Activated gamma-delta T cell treated with anti-CD3 and anti-CD28 coated beads, Interleukin-2, amount 50 U/mL, for 16 hours (primary cell): Measurements from ENCODE around the gene ASAP2.

ENCODE experiments used
- DNase-seq: peaks from one replicate; pipeline ENCODE4 v3.0.0-alpha.2; 2020; ENCODE audit warnings: low read depth

Gene ASAP2

DNA sequence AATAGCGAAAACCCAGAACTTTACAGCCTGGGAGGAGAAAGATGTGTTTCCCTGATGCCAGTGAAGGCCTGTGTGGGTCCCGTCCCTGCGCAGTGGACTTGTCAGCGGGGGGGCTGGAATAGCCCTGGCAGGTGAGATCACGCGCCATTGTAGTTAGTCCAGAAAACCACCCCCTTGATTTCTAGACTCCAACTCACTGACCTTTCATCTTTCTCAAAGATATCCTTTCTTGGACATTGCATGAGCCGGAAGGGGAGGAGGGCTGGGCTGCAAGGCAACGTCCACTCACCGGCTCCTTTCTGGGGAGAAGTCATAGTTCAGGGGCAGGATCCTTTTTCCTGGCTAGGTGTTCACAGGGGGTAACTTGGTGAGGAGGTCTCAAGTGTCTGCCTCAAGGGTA lies 22.3 kb upstream of the ASAP2 start:
- no peak for DNase-seq

DNA sequence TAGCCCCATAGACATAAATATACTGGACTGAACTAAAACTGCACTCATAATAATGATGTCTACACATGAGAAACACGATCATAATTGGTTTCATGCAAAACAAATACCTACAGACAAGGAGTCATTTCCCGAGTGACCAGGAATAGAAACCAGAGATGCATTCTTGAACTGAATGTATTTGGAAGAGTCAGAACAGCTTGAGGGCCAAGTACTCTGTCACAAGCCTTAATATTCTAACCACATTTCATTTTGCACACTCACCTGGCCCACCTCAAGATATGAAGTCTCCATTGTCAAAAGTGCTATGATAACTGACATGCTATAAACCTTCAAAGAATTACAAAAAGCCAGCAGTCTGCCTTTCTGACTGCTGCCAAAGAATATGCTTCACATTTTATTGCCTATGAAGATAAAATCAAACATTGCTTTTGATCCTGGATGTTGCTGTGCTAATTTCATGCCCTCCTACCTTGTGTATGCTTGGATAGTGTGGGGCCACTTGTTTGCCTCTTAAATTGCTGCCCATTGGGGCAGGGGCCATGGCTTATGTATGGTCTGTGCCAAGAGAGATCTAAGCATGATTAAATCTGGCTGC lies 18.9 kb upstream of the ASAP2 start:
- no peak for DNase-seq

DNA sequence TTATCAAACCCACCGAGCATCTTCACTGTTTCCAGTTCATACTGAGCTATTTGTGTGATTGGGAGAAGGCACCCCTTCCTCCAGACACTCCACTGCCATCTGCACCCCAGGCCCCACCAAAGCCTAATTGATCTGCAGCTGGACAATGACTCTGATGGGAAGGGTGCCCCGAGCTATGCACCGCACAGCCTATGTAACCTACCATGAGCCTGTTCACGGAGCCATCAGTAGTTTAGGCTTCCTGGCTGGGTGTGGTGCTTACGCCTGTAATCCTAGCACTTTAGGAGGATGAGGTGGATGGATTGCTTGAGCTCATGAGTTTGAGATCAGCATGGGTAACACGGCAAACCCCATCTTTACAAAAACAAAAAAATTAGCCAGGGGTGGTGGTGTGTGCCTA lies 17.8 kb upstream of the ASAP2 start:
- DNase-seq: no peak

DNA sequence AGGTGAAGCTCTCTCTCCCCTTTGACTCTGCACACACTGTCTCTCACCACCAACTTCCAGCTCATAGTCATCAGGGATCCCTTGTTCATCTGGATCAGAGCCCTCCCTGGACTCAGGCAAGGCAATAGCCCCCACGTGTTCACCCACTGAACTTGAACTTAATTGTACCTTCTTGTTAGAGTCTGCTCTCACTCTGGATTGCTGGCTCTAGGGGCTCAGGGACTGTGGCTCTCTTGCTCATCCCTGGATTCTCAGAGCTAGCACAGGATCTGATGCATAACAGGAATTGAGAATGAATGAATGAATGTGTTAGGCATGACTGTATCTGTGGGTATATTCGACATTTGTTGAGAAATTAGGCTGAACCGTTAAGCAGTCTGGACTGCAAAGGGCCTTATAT lies 16.7 kb upstream of the ASAP2 start:
- DNase-seq: no peak

DNA sequence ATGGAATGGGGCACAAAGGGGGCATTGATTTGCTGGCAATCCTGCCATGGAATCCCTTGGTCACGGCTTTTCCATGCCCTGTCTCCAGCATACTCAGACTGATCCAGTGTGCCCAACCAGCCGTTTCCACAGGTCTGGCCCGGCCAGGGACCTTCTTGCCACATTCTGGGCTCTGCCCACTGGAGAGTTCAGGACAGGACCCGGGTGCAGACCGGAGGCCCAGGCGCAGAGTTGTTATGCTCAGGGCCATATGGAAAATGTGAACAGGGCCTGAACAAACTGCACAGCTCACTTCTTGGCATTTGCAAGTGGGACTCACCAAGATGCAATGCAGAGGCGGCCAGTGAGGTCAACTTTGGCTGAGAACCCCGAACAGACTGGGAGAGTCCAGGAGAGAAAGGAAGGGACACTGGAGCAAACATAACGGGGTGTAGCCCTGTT lies 15.6 kb upstream of the ASAP2 start:
- no peak for DNase-seq

DNA sequence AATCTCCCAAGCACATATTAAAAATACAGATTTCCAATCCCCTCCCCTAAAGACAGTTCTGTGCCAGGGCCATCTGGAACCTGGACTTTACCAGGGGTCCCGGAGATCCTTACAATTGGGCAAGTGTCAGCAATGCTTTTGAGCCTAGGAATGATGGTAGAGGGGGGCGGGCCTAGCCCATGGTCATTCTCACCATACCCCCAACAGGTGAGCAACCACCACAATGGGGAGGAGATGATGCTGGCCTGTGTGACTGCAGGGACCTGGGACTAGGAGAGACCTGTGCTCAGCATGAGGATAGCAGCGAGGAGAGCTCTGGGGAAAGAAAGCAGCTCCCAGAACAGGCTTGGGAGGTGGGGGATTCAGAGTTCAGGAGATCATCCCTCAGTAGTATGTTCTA lies 13.9 kb upstream of the ASAP2 start:
- DNase-seq: no peak

DNA sequence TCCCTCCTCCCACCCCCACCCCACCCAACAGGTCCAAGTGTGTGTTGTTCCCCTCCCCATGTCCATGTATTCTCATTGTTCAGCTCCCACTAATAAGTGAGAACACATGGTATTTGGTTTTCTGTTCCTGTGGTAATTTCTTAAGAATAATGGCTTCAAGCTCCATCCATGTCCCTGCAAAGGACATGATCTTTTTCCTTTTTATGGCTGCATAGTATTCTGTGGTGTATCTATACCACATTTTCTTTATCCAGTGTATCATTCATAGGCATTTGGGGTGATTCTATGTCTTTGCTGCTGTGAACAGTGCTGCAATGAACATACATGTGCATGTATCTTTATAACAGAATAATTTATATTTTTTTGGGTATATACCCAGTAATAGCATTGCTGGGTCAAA lies 12.3 kb upstream of the ASAP2 start:
- DNase-seq: no peak

DNA sequence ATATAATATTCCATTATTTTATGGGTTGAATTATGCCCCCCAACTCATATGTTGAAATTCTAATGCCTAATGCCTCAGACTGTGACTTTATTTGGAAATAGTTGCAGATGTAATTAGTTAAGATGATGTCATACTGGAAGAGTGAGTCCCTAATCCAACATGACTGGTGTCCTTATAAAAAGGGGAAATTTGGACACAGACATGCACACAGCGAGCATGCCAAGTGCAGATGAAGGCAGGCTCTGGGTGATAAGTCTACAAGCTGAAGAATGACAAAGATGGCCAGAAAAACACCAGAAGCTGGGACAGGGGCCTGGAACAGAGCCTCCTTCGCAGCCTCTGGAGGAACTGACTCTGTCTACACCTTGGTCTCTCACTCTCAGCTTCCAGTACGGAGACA lies 10.0 kb upstream of the ASAP2 start:
- DNase-seq: no peak

DNA sequence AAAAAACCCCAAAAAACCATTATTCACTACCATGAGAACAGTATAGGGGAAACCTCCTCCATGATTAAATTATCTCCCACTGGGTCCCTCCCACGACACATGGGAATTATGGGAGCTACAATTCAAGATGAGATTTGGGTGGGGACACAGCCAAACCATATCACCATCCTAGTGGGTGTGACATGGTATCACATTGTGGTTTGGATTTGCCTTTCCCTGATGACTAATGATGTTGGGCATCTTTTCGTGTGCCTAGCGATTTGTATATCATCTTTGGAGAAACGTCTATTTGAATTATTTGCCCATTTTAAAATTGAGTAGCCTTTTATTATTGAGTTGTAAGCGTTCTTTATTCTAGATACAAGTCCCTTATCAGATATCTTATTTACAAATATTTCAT lies 8.7 kb upstream of the ASAP2 start:
- DNase-seq: no peak

DNA sequence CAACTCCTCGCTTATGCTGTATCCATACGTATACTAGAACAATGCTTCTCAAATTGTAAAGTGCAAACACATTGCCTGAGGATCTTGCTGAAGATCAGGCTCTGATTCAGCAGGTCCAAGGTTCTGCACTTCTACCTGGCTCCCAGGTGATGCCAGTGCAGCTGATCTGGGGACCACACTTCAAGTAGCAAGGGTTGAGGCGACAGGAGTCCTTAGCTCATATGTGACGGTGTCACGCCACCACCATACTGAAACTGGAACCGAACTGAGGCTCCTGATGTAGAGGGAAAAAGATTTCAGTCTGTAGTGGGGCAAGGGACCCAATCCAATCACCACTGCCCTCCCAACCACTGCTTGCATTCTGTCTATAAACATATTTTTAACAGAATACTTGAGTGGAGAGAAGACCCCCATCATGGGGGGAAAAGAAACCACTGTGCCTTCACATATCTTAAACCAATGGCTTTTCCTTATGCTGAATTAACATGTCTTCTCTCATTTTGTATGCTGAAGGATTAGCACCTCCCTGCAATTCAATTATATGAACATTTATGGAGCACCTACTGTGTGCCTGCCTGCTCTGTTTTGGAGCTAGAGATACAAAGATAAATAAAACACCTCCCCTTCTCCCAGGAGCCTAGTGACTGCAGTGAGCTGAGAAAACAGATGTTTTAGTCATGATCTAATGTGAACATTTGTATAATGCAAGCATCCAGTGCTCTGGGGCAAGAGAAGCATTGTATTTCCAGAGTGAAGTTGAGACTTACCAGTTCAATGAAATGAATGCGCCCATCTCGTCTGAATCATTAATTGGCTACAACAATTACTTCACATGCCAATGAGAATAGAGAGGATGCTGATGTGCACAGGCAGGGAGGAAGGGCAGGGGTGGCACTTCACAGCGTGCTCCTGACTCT lies 6.6 kb upstream of the ASAP2 start:
- no peak for DNase-seq

DNA sequence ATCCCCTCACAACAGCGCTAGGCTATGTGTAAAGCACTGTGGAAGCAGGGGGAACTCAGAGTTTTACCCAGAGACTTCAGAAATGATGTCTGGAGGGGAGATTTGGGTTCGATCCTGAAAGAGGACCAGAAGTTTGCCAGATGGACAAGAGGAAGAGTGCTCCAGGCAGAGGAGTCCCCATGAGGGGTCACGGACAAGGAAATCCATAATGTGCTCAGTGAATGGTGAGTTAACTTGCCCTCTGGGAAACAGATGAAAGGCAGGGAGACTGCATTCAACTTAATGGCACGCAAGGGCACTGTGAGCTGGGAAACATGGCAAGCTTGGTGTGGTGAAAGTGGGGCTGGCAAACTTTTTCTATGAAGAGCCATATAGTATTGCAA lies 6.0 kb upstream of the ASAP2 start:
- DNase-seq: no peak

DNA sequence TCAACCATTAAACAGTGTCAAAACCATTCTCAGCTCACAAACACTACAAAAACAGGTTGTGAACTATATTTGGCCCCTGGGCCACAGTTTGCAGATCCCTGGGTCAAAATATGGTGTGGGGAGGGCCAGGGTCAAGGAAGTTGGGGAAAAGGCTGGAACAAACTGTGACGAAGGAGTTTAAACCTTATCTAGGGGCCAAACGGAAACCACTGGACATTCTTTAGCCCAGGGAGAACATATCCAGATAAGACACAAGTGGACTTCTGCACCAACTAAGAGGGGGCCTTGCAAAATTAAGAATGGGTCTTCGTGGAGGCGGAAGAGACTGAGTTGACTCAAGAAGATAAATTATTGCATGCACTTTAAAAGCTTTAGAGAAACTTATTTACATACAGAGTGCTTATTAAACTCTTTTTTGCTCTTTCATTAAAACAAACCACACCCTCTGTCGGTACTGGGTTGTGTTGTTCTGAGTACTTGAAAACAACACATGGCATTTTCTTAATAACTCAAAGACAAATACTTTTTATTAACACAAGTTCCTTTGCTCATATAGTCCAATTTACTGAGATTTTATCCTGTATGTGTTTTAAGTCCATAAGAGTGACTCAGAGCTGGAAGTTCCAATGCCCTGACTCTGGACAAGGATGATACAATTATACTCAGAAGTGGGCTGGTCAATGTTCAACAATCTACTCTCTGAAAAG lies 5.3 kb upstream of the ASAP2 start:
- no peak for DNase-seq

DNA sequence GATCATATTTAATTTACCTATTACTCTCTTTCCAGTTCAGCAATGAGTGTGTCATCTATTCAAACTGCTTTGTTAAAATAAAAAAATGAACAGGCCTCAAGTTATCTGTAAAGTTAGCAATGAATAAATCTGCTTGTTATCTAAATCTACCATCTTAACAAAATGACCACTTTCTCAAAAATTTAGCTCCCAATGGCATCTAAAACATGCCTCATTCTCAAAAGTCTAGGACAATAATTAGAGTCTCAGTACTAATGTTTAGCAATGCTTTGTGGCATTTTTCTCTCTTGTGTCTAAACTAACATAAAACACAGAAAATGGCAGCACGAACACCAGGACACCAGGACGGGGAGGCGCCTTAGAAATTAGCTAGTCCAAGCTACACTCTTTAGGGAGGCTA lies 3.6 kb upstream of the ASAP2 start:
- no peak for DNase-seq

DNA sequence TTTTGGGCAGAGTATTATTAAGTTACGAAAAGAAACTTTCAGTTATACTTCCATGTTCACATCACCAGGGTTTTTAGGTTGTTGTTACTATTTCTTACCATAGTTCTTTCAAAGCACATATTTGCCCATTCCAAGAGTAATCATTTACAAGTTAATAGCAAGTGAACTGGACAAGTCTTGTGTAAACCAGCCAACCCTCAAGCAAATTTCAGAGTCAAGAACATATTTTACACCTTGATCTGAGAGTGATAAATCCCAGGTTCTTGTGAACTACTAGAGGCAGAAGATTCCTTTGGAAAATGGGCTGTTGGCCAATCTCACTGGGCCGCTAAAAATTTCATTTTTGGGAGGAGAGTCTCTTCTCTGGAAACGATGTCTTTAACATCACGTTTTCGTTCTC lies 2.7 kb upstream of the ASAP2 start:
- no peak for DNase-seq

DNA sequence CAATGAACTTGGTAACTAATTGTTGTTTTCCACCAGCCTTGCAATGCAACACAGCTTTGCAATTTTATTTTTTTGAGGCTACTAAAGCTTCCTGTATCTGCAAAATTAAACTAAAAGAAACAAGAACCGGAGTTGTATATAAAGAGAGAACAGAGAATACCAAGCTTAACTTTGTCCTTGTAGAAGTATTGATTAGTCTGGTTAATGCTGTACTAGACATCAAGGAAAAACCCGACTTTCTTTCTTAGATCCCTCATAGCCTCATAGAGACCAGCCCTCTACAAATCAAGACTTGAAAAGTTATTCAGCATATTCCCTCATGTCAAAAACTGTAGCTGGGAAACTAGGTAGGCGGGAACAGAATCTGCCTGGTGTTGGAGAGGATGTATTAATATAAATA lies 1.7 kb upstream of the ASAP2 start:
- no peak for DNase-seq

DNA sequence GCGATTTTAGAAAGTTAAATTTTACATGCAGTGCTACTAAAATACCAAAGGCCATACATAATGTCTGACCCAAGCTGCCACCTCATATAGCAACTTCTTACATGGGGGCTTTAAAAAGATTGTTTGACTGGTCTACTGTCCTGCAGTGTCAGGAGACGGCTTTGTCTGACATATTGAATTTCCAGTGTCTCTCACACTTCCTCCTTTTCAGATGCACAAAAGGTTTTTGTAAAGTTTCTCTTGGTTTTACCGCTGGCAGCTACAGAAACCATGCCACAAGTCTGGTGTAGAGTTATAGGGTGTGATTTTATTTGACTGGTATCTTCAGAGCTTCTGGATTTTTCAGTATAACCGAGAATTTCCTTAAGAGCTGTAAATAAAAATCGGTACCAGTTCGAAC lies 1.1 kb upstream of the ASAP2 start:
- no peak for DNase-seq

DNA sequence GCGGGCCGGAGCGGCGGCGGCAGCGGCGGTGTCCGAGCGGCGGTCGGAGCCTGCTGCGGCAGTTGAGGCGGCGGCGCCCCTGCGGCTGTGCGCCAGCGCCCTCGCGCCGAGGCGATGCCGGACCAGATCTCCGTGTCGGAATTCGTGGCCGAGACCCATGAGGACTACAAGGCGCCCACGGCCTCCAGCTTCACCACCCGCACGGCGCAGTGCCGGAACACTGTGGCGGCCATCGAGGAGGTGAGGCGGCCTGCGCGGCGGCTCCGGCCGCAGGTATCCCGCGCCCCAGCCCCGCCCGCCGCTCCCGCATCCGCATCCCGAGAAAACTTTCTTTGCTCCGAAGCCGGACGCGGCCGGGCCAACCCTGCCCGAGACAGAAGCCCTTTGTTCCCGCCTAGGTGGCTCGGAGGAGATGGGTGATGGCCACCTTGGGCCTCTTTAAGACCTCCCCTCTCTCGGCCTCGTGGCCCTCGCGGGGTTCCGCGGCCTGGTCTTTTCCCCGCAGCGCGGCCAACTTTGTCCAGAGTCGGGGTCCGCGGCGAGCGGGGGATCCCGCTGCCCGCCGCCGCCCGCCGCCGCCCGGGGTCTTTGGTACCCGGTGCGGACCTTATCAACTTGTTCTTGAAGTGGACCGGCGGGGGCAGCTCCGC lies 504 bp downstream of the ASAP2 start:
- DNase-seq: no peak

DNA sequence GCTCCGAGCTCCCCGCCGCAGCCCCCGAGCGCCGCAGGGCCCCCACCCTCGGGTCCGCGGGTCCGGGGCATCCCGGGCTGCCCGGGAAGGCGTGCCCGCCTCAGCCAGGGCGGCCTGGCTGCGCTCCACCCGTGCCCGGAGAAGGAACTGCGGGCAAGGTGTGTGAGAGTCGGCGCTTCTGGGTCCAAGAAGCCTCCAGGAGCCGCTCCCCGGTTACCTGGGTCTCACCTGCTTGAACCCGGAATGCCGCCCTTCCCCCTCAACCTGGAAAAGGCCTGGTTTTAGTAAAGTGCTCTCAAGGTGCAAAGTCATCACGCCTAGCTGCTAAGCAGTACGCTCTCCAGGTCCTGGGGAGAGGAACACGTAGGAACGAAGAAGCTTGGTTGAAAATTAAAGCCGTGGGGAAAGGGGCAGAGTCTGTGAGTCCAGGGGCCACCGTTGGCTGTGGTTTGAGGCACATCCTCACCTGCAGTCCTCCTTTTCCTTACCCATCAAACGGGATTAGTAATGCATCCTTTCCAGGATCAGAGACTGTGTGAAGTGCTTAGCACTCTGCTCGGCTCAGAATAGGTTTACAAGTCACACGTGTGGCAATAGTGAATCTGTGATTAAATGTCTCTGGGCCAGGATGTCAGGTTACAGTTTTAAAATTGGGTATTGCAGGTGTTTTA lies 1.2 kb downstream of the ASAP2 start:
- DNase-seq: no peak

DNA sequence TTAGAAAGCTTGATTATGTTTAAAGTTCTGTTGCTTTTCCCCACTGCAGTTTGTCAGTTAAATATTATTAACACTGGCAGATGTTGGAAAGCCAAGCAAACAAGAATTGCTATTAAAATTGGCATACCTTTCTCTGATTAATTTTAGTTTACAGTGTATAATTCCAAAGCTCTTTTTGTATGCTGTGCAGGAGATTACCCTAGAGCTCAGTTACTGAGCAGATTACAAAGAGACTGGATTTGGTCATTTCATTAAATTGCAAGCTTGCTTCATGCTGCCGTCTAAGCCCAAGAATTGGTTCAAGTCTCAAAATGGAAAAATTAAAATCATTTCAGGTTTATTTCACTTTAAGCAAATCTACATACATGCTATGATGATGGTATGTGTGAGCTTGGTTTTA lies 2.3 kb downstream of the ASAP2 start:
- no peak for DNase-seq

DNA sequence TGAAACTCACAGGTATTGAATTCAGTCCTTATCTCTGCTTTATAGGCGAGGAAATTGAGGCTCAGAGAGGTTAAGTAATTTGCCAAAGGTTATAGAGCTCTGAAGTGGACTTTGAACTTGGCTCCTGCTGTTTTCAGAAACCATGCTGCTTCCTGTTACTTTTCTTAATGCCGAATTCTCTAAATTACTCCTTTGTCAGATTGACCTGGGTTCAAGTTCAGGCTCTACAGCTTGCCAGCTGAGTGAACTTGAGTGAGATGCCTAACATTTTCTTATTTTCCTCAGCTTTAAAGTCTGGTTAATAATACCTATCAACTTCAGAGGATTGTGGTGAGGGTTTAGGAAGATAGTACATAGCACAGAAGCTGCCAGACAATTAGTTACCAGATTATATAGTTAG lies 3.4 kb downstream of the ASAP2 start:
- DNase-seq: no peak

DNA sequence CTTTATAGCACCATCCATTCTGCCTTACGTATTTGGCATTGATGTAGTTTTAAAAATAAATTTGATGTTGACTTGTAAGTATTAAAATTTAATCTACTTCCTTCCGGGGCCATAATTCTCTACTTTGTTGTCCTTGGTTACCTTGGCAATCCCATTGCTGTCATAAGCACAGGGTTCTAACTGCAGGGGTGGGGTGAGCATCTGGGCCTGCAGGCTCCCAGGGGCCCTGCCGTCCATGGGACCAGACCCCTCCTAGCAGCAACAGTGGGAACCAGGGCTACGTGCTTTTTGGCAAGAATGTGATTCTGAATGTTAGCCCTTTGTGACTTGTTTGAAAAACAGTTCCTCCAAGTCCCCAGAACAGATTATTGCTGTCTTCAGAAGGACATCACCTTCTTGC lies 4.9 kb downstream of the ASAP2 start:
- no peak for DNase-seq

DNA sequence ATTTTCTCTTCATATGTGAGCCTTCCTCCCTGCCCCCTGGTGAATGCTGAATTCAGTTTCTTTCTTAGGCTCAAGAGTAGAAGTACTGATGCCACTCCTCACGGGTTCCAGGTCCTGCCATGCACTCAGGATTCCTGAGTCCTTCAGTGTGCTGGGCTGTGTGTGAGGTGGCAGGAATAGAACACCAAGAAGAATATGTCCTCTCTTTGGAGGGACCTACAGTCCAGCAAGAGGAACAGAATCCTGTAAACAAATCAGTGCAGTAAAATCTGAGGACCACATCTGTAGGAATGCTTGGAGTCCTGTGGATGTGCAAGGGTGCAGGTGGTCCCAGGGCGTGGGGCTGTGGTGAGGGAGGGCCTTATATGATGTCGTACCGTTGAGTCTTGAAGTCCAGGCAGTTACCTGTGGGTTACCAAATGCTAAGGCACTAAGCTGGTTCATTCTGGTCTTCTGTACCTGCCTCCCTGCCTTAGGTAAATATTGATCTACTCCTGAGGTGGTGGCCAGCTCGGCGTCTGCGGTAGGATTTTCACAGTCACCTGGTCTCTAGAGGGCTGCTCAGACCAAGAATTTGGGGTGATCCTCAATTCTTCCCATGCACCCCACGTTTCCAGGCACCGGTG lies 5.5 kb downstream of the ASAP2 start:
- DNase-seq: no peak
